CD4-positive, alpha-beta T cell treated with Interleukin-17A for 1 hour (primary cell): ENCODE results near the gene POR.

ENCODE experiments used
- DNase-seq: peaks from one replicate; pipeline ENCODE4 v3.0.0-alpha.2; 2020

The POR gene

DNA sequence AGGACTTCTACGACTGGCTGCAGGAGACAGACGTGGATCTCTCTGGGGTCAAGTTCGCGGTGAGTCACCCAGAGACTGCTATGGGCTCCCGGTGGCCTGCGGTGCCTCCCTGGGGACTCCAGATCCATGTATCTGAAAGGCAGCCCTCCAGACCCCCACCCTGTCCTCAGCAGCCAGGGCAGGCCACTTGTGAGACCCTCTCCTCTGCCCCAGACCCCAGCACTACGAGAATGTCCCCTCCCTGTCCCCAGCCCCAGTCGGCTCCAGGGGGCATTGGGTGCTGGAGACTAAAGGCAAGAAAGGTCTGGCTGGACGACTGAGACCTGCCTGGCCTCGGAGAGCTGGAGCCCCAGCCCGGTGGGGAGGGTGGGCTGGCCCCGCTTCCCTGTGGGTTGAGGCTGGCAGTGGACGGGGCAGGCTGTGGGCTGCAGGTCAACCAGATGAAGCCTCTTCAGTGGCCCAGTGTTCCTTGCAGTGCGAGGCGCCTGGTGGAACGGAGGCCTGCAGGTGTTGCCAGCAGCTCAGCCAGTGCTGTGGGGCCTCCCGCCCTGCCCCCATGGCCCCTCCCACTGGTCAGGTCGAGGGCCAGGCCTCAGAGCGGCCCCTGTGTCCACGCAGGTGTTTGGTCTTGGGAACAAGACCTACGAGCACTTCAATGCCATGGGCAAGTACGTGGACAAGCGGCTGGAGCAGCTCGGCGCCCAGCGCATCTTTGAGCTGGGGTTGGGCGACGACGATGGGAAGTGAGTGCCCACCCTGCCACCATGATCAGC, 65.7 kb downstream of the POR start:
- no peak for DNase-seq

DNA sequence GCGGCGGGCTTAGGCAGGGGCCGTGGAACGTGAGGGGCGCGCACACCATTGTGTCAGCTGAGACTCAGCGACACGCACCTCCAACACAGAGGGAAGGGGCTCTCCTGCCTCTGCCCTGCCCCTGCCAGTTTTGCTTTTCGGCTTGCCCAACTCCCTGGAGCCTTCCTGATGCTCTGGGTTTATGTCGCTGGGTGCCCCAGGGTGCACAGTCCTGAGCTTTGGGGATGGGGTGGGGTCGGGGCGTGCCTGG, 66.2 kb downstream of the POR start:
- no peak for DNase-seq

DNA sequence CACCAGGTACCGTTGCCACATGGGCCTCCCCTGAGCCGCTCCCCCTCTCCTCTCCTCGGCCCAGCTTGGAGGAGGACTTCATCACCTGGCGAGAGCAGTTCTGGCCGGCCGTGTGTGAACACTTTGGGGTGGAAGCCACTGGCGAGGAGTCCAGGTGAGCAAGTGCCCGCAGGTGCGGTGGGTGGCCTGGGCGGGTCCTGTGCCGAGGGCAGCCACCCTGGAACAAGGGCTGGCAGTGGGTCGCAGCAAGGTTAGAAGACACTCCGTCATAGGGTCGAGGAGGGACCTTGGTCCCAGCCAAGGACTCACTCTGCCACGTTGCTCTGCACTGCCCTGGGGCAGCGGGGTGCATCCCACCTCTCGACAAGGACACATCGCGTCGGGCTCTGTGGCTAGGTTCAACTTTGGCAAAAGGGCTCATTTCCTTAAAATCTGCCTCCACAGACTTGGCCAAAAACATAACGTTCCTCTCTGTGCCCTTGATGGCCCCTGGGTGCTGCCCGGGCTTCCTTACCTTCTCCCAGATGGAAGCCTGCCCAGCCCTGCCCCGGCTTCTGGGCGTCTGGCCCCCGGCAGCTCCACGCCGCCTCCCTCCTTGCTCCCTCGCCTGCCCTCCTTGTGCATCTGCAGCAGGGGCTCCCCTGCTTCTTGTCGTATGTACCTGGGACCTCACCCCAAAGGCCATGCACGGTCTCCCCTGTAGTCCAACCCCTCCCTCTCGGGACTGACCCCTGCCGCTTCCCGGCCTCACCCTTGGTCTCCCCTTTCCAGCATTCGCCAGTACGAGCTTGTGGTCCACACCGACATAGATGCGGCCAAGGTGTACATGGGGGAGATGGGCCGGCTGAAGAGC, 66.7 kb downstream of the POR start:
- DNase-seq: no peak

DNA sequence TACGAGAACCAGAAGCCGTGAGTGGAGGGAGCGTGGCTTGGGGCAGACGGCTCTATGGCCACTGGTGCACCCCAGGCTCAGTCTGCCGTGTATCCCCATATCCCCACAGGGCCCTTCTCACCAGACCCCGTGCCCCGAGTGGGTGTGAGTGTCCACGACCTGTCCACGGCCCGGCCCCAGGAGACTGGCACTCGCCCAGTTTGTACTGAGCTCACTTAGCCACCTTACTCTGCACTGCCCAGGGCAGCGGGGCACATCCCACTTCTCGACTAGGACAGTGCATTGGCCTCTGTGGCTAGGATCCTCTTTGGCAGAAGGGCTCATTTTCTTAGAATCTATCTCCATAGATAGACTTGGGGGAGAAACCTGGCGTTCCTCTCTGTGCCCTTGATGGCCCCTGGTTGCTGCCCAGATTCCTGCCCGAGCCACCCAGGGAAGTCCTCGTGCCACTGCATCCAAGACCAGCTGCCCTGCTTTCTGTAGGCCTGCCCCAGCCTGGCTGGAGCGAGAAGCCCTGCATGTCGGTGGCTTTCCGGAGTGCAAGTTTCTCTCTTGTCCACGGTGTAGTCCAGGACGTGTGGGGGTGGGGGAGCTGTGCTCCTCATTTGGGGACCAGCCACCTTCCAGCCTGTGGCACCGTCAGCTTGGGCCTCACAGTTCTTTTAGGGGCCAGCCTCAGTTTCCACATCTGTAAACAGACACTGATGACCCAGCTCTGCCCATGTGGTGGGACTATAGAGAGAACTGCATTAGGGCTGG, 67.5 kb downstream of the POR start:
- no peak for DNase-seq

DNA sequence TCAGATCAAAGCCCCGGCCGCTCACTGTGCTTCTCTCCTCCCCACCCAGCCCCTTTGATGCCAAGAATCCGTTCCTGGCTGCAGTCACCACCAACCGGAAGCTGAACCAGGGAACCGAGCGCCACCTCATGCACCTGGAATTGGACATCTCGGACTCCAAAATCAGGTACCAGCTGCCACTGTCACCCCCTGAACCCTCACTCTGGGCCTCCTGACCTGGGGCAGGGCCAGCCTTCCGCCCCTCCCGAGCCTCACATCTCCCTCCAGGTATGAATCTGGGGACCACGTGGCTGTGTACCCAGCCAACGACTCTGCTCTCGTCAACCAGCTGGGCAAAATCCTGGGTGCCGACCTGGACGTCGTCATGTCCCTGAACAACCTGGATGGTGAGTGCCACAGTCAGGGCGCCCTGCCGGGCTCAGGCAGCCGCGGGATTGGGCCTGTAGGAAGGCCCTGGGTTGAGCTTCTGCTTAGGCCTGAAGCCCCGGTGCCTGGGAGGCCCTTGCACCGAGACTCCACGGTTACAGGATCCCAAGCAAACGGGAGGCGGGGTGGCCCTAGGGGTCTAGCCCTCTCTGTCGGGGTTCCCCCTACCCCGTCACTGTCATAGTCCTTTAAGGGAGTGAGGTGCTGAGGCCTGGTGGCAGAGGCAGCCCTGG, 68.6 kb downstream of the POR start:
- DNase-seq: no peak

DNA sequence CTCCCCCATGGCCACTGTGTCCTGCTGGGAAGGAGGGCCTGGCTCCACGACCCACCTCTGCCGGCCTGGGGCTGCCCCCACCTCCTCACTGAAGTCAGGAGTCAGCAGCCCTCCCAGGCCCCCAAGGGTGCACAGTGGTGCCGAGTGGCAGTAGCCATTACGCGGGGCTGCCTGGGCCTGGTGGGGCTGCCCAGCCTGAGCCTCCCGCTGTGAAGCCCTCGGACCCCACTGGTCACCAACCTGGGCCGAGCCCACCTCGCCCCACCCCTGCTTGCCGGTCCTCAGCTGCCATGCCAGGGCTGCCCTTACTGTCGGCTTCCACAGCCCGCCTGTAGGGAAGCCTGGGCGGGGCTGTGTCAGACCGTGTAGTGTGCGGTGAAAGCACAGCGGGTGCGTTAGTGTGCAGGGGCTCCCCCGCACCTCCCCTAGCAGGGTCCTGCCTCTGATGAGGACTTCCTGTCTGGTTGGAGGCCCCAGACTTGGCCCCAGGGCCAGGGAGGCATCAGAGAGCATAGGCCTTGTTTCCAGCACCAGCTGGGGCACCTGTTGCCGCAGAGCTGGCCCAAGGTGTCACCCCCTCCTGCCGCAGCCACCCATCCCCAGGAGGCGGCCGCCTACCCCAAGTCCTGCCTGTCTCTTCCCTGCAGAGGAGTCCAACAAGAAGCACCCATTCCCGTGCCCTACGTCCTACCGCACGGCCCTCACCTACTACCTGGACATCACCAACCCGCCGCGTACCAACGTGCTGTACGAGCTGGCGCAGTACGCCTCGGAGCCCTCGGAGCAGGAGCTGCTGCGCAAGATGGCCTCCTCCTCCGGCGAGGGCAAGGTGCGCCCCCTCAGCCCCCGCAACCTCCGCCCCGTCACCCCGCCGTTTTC, 69.4 kb downstream of the POR start:
- DNase-seq: no peak

DNA sequence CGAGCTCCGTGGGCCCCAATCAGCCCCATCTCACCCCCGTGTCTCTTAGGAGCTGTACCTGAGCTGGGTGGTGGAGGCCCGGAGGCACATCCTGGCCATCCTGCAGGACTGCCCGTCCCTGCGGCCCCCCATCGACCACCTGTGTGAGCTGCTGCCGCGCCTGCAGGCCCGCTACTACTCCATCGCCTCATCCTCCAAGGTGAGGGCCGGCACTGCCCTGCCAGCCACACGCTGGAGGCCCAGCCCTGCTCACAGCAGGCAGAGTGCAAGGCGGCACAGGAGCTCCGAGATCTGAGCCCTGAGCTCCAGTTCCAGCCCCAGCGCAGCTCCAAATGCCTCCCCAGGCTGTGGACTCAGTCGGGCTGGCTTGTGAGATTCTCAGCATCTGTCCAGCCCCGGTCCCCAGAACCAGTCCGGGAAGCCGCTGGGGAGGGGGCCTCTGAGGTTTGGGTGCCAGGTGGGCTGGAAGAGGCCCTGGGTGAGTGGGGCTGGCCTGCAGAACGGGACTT, 70.1 kb downstream of the POR start:
- DNase-seq: no peak

DNA sequence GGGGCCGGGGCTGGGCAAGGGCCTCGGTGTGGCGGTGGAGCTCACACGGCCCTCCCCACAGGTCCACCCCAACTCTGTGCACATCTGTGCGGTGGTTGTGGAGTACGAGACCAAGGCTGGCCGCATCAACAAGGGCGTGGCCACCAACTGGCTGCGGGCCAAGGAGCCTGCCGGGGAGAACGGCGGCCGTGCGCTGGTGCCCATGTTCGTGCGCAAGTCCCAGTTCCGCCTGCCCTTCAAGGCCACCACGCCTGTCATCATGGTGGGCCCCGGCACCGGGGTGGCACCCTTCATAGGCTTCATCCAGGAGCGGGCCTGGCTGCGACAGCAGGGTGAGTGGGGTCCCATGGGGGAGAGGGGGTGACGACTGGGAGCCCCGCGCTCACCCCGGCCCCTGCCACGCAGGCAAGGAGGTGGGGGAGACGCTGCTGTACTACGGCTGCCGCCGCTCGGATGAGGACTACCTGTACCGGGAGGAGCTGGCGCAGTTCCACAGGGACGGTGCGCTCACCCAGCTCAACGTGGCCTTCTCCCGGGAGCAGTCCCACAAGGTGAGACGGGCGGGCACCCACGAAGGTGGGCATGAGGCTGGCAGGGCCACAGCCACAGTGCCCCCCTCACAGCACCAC, 70.7 kb downstream of the POR start:
- no peak for DNase-seq

DNA sequence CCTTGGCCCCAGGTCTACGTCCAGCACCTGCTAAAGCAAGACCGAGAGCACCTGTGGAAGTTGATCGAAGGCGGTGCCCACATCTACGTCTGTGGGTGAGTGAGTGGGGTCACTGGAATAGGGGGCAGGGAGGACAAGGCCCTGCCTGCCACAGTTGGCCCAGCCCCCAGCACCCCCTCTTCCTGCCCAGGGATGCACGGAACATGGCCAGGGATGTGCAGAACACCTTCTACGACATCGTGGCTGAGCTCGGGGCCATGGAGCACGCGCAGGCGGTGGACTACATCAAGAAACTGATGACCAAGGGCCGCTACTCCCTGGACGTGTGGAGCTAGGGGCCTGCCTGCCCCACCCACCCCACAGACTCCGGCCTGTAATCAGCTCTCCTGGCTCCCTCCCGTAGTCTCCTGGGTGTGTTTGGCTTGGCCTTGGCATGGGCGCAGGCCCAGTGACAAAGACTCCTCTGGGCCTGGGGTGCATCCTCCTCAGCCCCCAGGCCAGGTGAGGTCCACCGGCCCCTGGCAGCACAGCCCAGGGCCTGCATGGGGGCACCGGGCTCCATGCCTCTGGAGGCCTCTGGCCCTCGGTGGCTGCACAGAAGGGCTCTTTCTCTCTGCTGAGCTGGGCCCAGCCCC, 71.3 kb downstream of the POR start:
- no peak for DNase-seq

DNA sequence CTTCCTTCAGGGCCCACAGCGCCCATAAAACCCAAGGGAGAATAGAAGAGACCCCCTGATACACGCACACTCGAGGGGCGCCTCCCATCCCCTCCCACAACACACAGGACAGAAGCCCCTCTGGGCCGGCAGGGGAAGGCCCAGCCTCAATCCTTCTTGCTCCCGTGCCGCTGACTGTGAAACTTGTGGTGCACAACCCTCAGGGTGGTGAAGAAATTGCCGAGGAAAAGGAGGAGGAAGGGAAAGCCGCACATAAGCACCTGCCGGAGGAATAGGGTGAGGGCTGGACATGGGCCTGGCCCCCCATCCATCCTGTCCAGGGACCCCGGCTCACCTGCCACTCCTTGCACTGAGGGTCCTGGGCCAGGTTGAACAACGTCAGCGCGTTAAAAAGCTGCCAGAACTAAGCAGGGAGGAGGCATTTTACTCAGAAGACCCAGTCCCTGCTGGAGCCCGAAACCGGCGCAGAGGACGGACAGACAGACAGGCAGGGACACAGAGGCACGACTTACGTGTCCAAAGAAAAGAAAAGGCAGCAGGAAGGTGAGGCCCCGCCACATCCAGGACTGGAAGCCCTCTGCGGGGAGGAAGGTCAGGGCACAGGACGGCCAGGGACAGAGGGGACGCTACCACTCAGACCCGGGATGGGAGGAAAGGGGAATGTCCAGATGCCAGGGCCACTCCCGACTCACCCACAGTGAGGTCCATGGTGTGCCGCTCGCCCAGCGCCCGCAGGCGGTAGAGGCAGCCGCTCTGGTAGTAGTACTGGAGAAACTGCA, 72.3 kb downstream of the POR start:
- no peak for DNase-seq

DNA sequence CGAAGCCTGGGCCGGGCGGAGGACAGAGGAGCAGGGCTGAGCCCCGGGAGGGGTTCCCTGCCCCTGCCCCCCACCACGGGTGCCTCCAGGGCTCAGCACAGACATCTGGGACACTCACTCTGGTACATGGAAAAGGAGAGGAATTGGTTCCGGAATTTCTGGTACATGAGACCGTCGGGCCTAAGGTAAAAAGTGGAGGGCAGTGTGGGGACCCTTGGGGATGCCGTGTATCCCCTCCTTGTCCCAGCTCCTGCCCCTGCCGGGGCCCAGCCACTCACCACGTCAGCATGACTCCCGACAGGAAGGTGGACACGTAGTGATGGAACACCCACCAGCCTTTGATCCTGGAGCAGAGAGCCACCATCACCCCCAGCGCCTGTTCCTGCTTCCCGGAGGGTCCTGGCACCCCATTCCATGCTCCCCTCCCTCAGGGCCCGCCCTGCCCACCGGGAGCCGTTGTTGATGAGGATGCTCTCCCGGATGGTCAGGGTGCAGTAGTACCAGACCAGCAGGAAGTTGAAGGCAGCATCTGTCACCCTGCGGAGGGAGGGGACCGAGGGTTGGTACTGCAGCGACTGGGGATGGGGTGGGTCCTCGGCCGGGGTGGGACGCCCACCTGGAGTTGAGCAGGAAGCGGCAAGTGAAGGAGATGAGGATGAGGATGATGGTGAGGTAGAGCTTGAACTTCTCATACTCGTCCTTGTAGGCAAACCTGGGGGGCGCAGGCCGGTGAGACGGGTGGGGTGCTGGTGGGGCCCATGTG, 73.0 kb downstream of the POR start:
- no peak for DNase-seq

DNA sequence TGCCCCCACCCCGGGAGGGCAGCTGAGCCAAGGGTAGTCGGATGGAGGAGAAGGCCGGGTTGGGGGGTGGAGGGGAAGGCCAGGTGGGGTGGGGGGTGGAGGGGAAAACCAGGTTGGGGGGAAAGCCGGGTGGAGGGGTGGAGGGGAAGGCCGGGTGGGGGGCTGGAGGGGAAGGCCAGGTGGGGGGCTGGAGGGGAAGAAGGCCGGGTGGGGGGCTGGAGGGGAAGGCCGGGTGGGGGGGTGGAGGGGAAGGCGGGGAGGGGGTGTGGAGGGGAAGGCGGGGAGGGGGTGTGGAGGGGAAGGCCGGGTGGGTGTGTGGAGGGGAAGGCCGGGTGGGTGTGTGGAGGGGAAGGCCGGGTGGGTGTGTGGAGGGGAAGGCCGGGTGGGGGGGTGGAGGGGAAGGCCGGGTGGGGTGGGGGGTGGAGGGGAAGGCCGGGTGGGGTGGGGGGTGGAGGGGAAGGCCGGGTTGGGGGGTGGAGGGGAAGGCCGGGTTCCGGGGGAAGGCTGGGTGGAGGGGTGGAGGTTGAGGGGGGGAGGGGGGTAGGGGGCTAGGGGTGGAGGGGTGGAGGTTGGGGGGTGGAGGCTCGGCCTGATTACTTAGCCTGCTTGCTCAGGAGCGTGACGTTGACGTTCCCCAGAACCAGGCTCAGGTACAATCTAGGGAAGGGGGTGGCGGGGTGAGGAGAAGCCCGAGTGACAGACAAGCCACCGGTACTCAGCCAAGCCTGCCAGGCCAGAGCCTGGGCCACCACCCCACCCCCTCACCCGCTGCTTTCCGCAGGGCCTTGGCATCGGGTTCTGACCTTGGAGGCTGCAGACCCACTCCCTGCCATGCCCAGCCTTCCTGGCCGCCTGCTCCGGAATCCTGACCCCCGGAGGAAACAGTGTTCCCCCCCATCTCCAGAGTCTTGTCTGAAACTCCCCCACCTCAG, 73.9 kb downstream of the POR start:
- no peak for DNase-seq

DNA sequence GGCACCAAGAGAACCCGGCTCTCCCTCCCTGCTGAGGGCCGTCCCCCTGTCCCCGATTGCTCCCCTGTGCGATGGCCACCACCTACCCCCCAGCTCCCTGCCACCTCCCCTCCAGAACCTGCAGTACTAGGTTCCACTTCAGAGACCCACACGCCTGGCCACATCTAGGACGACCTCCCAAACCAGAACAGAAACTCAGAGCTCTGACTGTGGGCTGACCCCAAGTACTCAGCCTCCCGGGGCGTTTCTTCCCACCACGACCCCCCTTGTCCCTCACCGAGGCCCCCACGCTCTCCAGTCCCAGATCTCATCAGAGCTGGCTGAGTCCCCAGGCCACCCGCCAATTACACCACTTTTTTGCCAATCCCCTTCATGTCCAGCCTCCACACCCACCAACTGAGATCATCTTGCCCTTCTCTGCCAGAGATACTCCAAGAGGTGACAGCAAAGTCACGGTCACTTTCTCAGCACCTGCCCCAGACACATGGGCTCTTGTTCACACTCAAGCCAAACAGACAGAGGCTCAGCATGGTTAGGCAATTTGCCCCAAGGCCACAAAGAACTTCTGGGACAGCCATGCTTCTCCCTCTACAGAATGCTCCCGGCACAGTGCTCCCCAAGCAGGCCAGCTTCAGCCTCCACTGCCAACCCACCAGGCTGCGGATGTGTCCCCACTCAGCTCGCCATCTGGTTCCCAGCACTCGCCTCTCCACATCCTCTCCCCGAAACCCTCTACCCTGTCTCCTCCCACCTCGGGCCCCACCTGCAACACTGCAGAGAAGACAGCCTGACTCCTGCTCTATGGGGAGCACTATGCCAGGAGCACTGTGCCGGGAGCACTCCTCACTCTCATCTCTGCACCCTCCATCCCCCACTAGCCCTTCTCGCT, 74.8 kb downstream of the POR start:
- no peak for DNase-seq

DNA sequence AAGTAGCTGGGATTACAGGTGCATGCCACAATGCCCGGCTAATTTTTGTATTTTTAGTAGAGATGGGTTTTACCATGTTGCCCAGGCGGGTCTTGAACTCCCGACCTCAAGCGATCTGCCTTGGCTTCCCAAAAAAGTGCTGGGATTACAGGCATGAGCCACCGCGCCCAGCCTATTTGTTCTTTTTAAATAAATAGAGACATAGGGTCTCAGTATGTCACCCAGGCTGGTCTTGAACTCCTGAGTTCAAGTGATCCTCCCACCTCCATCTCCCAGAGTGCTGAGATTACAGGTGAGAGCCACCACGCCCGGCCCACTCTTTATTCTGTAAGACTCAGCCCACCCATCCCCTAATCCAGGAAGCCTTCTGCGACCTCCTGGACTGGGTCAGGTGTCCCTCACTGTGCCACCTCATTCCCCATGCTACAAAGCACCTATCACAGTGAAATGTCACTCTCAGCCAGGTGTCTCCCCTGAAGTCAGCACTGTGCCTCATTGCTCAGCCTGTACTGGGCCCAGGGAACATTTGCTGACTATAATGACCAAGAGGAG, 76.7 kb downstream of the POR start:
- no peak for DNase-seq

DNA sequence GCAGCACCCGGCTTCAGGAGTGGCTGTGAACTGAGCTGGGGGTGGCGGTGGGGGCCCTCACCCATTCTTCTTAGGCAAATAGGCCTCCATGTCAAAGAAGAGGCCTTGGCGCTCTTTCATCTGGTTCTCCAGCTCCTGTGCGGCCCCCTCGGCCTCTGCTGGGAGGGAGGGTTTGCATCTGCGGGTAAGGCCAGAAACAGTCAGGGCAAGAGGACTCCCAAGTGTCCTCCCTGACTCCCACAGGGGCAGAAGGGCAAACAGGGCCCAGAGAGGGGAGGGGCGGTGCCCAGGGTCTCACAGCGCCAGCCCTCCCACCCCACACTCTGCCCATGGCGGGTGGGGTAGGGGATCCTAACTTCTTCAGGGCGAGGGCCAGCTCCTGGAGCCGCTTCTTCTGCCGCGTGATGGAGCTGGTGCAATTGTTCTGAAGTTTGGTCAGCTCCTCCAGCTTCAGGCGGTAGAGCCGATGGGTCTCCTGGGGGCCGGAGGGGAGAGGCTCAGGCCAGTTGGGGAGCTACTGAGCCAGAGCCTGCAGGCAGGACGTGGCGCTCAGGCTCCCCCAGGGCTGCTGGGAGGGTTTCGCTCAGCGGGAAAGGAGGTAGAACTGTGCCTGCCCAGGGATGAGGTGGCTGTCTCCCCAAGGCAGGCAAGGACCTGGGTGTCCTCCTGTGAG, 77.3 kb downstream of the POR start:
- no peak for DNase-seq

DNA sequence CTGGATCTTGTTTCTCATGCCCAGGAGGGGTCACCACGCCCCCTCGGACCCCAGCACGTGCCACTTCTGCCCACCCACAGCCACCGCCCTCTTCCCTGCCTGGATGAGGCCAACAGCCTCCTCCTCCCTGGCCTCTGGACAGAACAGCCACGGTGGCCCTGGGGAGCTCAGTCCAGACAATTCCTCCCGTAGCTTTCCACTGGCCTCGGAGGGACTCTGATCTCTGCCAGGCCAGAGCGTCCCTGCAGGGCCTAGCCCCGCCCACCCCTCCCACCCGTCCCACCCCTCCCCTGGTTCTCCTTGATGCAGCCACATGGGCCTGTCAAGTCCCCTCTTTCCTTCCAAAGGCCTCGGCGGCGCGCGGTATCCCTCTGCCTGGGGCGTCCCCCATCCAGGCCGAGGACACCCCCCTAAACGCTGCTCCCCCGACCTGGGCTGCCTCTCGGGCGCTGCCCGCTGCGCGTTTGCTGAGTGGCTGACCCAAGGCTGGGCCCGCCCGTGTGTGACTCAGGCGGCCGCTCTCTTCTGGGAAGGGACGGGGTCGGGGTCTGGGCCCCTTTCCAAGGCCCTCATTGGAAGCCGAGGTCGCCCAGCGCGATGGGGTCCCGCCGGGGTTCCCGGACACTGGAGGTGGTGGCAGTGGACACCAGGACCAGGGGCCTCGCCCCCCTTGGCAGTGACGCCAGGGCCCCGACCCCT, 78.9 kb downstream of the POR start:
- peak; percentile 14 for DNase-seq
